Endothelial cell of umbilical vein (primary cell): ENCODE results near the gene KLRK1.
"Not testable (repeated sequence)": the region's sequence is repeated elsewhere in the genome, so short reads cannot be mapped to it uniquely, and the experiment has no call there.

Source experiments
- EZH2 ChIP-seq: IDR thresholded peaks from 2 replicates; pipeline ENCODE4 v1.6.1; 2012; ENCODE audit warnings: borderline replicate concordance, low read depth, mild to moderate bottlenecking, moderate library complexity, low read length, inconsistent platforms; ENCODE audit not compliant: severe bottlenecking
- GATA2 ChIP-seq: IDR thresholded peaks from 2 replicates; pipeline ENCODE4 v1.7.0; 2011; ENCODE audit warnings: low read depth, mild to moderate bottlenecking, moderate library complexity, mixed read lengths, low read length; ENCODE audit not compliant: insufficient read length, insufficient read depth
- JUN ChIP-seq: IDR thresholded peaks from 2 replicates; pipeline ENCODE4 v1.6.1; 2011; ENCODE audit warnings: borderline replicate concordance, low read depth; ENCODE audit not compliant: insufficient read length, insufficient read depth
- MYC ChIP-seq: IDR thresholded peaks from one replicate; pipeline ENCODE4 v1.6.1; 2011; ENCODE audit warnings: mild to moderate bottlenecking, low read depth, low read length
- POLR2A ChIP-seq: IDR thresholded peaks from 2 replicates; pipeline ENCODE4 v1.6.1; 2012; ENCODE audit warnings: low read depth, mild to moderate bottlenecking, control low read depth, low read length
- POLR2AphosphoS5 ChIP-seq: IDR thresholded peaks from 2 replicates; pipeline ENCODE4 v1.6.1; 2012; ENCODE audit warnings: low read depth, mild to moderate bottlenecking, control low read depth, low read length, moderate library complexity; ENCODE audit not compliant: insufficient read depth
- TF ChIP-seq, protein P1 (sequence below), 2 donors: IDR thresholded peaks; 1 replicate in 1 of 2; 2 replicates in 1 of 2; pipeline ENCODE4 v1.5.1; 2011; ENCODE audit warnings: low read length in 2 of 2, mild to moderate bottlenecking in 2 of 2, moderate library complexity in 2 of 2, control low read depth in 1 of 2, inconsistent platforms in 1 of 2, low read depth in 1 of 2; ENCODE audit not compliant: insufficient read depth in 1 of 2; ENCODE audit errors: extremely low read depth in 1 of 2
- TF ChIP-seq, protein P2 (sequence below): IDR thresholded peaks from 2 replicates; pipeline ENCODE4 v1.6.1; 2011; ENCODE audit not compliant: insufficient read depth, insufficient read length

DNA sequence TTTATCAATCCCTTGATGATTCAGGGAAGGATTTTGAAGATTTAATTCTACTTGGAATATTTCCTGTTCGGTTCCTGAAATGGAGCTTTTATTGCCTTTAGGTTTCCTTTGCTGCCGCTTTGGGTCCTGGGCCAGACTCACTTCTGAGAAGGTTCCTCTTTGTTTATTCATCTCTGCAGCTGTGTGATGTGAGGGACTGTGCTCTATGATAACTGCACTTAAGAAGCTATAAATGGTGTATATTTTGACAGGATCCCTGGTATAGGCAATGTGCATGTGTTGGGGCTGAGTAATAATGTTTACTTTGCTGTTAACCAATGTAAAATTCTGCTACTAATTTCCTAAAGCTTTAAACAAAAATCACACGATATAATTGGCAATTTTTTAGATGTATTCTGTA, 46.0 kb upstream of the KLRK1 start, which contains the start of gene KLRC2:
- not testable (repeated sequence) for TF ChIP-seq POLR2A, POLR2AphosphoS5, EZH2, MYC, JUN, GATA2
- TF ChIP-seq, protein P1, sequence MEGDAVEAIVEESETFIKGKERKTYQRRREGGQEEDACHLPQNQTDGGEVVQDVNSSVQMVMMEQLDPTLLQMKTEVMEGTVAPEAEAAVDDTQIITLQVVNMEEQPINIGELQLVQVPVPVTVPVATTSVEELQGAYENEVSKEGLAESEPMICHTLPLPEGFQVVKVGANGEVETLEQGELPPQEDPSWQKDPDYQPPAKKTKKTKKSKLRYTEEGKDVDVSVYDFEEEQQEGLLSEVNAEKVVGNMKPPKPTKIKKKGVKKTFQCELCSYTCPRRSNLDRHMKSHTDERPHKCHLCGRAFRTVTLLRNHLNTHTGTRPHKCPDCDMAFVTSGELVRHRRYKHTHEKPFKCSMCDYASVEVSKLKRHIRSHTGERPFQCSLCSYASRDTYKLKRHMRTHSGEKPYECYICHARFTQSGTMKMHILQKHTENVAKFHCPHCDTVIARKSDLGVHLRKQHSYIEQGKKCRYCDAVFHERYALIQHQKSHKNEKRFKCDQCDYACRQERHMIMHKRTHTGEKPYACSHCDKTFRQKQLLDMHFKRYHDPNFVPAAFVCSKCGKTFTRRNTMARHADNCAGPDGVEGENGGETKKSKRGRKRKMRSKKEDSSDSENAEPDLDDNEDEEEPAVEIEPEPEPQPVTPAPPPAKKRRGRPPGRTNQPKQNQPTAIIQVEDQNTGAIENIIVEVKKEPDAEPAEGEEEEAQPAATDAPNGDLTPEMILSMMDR (IDR thresholded peaks at IDR 0.05; ENCODE audit: extremely low read depth in 1 of 2, insufficient read depth in 1 of 2, low read depth in 1 of 2, low read length in 2 of 2) = not testable (repeated sequence)
- TF ChIP-seq, protein P2, sequence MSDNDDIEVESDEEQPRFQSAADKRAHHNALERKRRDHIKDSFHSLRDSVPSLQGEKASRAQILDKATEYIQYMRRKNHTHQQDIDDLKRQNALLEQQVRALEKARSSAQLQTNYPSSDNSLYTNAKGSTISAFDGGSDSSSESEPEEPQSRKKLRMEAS = not testable (repeated sequence)
